GM12874 (cell line): ENCODE measurements around the gene TUBA8.

Experiments
- CTCF ChIP-seq: IDR thresholded peaks from 2 replicates; pipeline ENCODE4 v1.5.1; 2011; ENCODE audit warnings: low read depth, mild to moderate bottlenecking, control low read depth, low read length, moderate library complexity; ENCODE audit not compliant: insufficient read depth

The TUBA8 gene

DNA sequence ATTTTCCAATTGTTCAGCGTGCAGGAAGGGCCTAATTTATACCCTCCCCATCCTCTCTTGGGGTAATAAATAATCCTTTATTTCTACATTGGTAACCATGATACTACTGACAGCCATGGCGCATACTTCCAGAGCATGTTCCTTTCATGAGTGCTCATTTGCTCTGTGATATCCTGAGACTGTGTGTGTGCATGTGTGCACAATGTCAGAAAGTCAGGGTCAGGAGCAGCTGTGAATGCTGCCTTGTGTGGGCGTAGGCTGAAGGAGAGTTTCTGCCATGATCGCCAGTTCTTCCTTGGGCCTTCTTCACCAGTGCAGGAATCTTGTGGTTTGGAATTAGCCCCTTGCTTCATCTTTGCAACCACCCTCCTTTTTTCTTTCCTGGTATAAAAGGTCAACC, 10.2 kb downstream of the TUBA8 start:
- no peak for TF ChIP-seq CTCF

GRCh38 chr22:18121506-18121905, 10.9 kb downstream of the TUBA8 start:
- TF ChIP-seq CTCF, result no peak

- no peak for TF ChIP-seq CTCF
These were observed 11.4 kb downstream of the TUBA8 start for GRCh38 chr22:18121954-18122554.

DNA sequence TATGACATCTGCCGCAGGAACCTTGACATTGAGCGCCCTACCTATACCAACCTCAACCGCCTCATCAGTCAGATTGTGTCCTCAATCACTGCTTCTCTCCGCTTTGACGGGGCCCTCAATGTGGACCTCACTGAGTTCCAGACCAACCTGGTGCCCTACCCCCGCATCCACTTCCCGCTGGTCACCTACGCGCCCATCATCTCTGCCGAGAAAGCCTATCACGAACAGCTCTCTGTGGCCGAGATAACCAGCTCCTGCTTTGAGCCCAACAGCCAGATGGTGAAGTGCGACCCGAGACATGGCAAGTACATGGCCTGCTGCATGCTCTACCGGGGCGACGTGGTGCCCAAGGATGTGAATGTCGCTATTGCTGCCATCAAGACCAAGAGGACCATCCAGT, 16.0 kb downstream of the TUBA8 start:
- TF ChIP-seq CTCF, result no peak

GRCh38 chr22:18130018-18130417, 19.4 kb downstream of the TUBA8 start:
- no peak for TF ChIP-seq CTCF

- no peak for TF ChIP-seq CTCF
These were observed 20.3 kb downstream of the TUBA8 start for GRCh38 chr22:18130699-18131429.

GRCh38 chr22:18133452-18133851, 22.8 kb downstream of the TUBA8 start:
- no peak for TF ChIP-seq CTCF
